Activated B cell treated with CpG ODN at 0.5 μM for 24 hours (primary cell): ENCODE measurements around the gene KBTBD7. TPM values are rescaled to one million over a fixed set of nuclear protein-coding genes. Genes with fewer than 3 reads are reported as not detected.

ENCODE experiments used
- ATAC-seq: fragments of 200-7000 bp; cut with Tn5 transposase; one replicate; pipeline ENCODE4 v1.10.0; 2021; ENCODE audit warnings: low read depth, mild to moderate bottlenecking, moderate library complexity
- CTCF ChIA-PET: fragments of 350-600 bp; sonication (Branson Sonifier 250); formaldehyde crosslinking; loops from one replicate; lab custom pipeline; 2021; ENCODE audit warnings: antibody characterized with exemption; lab: Charles Lee
- POLR2A ChIA-PET: fragments of 350-600 bp; sonication (Branson Sonifier 250); formaldehyde crosslinking; loops from one replicate; lab custom pipeline; 2021; ENCODE audit warnings: antibody characterized with exemption; lab: Charles Lee
- DNase-seq: peaks from one replicate; pipeline ENCODE4 v3.0.0; 2022
- H3K27ac Mint-ChIP-seq: one replicate; pipeline ENCODE4 v1.8.0; 2020; ENCODE audit warnings: mixed read lengths
- H3K27me3 Mint-ChIP-seq: one replicate; pipeline ENCODE4 v1.8.0; 2021; ENCODE audit warnings: mixed read lengths
- H3K36me3 Mint-ChIP-seq: one replicate; pipeline ENCODE4 v1.8.0; 2021; ENCODE audit warnings: low read depth, mixed read lengths
- H3K4me1 Mint-ChIP-seq: one replicate; pipeline ENCODE4 v1.8.0; 2021; ENCODE audit warnings: mixed read lengths
- H3K4me3 Mint-ChIP-seq: one replicate; pipeline ENCODE4 v1.8.0; 2020; ENCODE audit warnings: mild to moderate bottlenecking, mixed read lengths
- H3K9me3 Mint-ChIP-seq: one replicate; pipeline ENCODE4 v1.8.0; 2020; ENCODE audit warnings: mixed read lengths
- intact Hi-C: fragments of 100-400 bp; cut with micrococcal nuclease; formaldehyde crosslinking; loops from one replicate; pipeline ENCODE4 v1.15.1; 2024
- total RNA-seq: library from RNA; stranded (reverse); gene quantifications from 2 replicates; pipeline ENCODE4 v1.2.3, GENCODE V29; 2022
- TF ChIP-seq, protein P1 (sequence below): fragments of 200-600 bp; IDR thresholded peaks from one replicate; pipeline ENCODE4 v1.8.0; 2022; ENCODE audit warnings: antibody characterized with exemption, mild to moderate bottlenecking

Gene KBTBD7
- total RNA-seq, 1 donor from 2014 or later, result 6.4 TPM

- intact Hi-C loops, result no loop called here
- ChIA-PET POLR2A (no interaction called here), CTCF (interaction anchor here (1.1 kb wide), 1 partner anchor 15 kb away, joined by 3 read pairs; no protein-coding TSS in a partner anchor)
- no peak overlapping the region for H3K27ac Mint-ChIP-seq
- H3K4me1 Mint-ChIP-seq, result peaks cover 16% of the 10 kb centered on the region
- DNase-seq (no peak), ATAC-seq (no peak)
- H3K9me3 Mint-ChIP-seq, result no peaks in the 10 kb centered on the region
- no peak overlapping the region for H3K4me3 Mint-ChIP-seq
- H3K36me3 Mint-ChIP-seq, result peaks cover 55% of the 10 kb centered on the region
- no peaks in the 10 kb centered on the region for H3K27me3 Mint-ChIP-seq
- TF ChIP-seq, protein P1, sequence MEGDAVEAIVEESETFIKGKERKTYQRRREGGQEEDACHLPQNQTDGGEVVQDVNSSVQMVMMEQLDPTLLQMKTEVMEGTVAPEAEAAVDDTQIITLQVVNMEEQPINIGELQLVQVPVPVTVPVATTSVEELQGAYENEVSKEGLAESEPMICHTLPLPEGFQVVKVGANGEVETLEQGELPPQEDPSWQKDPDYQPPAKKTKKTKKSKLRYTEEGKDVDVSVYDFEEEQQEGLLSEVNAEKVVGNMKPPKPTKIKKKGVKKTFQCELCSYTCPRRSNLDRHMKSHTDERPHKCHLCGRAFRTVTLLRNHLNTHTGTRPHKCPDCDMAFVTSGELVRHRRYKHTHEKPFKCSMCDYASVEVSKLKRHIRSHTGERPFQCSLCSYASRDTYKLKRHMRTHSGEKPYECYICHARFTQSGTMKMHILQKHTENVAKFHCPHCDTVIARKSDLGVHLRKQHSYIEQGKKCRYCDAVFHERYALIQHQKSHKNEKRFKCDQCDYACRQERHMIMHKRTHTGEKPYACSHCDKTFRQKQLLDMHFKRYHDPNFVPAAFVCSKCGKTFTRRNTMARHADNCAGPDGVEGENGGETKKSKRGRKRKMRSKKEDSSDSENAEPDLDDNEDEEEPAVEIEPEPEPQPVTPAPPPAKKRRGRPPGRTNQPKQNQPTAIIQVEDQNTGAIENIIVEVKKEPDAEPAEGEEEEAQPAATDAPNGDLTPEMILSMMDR, result no peak
These were observed 37.4 kb upstream of the KBTBD7 start for GRCh38 chr13:41231786-41232185.

DNA sequence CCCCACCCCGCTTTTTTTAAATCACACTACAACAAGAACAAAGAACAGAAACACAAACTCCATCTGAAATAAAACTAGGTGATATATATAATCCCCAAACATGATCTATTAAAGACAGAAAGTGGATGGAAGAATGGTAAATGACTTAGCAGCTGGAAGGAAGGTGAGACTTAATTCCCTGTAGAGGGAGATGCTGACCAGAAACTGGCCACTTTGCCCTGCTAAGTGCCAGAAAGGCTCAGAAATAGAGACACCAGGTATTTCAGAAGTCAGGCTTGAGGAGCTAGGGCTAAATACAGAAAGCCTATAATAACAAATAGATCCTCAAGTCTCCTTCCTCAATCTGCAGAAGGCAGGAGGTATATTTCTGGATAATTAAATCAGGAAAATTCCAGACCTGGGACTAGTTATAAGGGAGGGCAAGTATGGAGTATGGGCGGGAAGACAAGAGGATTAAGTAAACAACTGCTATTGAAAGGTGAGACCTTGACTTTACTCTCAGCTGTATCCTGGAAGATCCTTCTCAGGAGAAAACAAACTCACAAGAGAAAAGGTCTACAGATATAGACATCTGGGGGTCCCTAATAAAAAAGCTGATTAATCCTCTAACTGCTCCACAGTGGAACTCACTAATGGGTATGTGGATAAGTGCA, 36.8 kb upstream of the KBTBD7 start:
- CTCF ChIA-PET, result interaction anchor here (1.1 kb wide), 1 partner anchor 16 kb away, joined by 3 read pairs; no protein-coding TSS in a partner anchor
- no peak for ATAC-seq
- Mint-ChIP-seq H3K36me3 (peaks cover 55% of the 10 kb centered on the region), H3K4me3 (no peak overlapping the region), H3K4me1 (peaks cover 16% of the 10 kb centered on the region), H3K9me3 (no peaks in the 10 kb centered on the region), H3K27me3 (no peaks in the 10 kb centered on the region), H3K27ac (no peak overlapping the region)
- TF ChIP-seq, protein P1, result no peak
- intact Hi-C loops, result no loop called here
- DNase-seq, result no peak
- POLR2A ChIA-PET, result no interaction called here

DNA sequence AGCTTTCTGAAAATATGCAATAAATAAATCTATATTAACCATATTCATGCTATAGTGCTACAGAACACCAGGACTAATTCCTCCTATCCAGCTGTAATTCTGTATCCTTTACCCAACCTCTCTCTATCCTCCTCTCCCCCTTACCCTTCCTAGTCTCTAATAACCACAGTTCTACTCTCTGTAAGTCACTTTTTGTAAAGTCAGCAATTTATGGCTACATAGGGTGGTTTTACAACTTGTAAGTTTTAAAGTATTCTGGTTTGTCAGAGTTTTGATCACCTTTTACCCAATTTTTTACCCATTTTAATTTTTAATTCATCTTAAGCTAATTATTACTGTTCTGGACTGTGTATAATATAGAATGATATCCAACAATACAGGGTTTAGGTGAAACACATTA, 35.0 kb upstream of the KBTBD7 start:
- peaks cover 16% of the 10 kb centered on the region for H3K4me1 Mint-ChIP-seq
- DNase-seq, result no peak
- TF ChIP-seq, protein P1, result no peak
- H3K9me3 Mint-ChIP-seq, result no peaks in the 10 kb centered on the region
- H3K27me3 Mint-ChIP-seq, result no peaks in the 10 kb centered on the region
- no peak overlapping the region for H3K27ac Mint-ChIP-seq
- ChIA-PET CTCF (interaction anchor here (0.6 kb wide), 1 partner anchor 150 kb away, joined by 3 read pairs; no protein-coding TSS in a partner anchor), POLR2A (no interaction called here)
- intact Hi-C loops, result no loop called here
- peaks cover 52% of the 10 kb centered on the region for H3K36me3 Mint-ChIP-seq
- no peak overlapping the region for H3K4me3 Mint-ChIP-seq
- no peak for ATAC-seq

DNA sequence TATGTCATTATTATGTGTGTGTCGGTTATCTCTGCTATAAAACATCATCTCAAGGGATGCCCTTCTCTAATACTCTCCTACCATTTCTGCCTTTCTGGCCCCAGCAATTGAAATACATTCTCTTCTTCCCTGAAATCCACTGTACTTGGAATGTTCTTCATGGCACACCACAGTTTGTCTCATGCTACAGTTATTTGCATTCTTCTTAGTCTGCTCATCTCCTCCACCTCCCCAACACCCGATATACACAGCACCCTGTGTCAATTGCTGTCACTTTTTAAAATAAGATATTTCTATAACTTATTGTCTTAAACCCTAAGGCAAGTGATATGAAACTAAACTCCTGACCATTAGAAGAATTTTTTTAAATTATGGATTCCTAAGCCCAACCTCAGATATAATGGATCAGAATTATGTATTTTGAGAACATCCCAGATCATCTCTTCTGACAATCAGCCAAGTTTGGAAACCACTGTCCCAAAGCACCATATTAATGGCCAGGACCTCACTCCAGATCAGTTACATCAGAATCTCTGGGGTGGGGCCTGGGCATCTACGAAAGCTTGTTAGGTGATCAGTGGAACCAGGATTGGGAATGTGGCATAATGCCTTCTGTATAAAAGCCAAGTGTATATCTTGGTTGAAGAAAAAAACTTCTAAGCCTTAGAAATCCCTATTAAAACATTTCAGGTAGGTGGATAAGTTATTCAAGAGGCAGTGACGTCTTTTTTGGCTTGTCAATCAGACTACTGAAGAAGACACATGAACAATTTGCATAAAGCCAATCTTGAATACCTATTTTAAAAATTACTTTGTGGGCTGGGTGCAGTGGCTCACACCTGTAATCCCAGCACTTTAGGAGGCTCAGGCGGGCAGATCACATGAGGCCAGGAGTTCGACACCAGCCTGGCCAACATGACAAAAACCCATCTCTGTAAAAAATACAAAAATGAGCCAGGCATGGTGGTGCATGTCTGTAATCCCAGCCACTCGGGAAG, 30.0 kb upstream of the KBTBD7 start:
- TF ChIP-seq, protein P1, result no peak
- Mint-ChIP-seq H3K9me3 (no peaks in the 10 kb centered on the region), H3K4me1 (peaks cover 3% of the 10 kb centered on the region), H3K4me3 (no peak overlapping the region), H3K36me3 (peaks cover 42% of the 10 kb centered on the region), H3K27ac (no peak overlapping the region), H3K27me3 (no peaks in the 10 kb centered on the region)
- ChIA-PET POLR2A (no interaction called here), CTCF (interaction anchor here (1.0 kb wide), 1 partner anchor 150 kb away, joined by 3 read pairs; no protein-coding TSS in a partner anchor)
- intact Hi-C loops, result loop anchor here (5.0 kb wide), 2 partner anchors 252 to 888 kb away; no protein-coding TSS in a partner anchor
- ATAC-seq (no peak), DNase-seq (no peak)
